WI38 (cell line): ENCODE data around the gene GM2A.

Source experiments
- H3K4me3 ChIP-seq: 2 replicates; pipeline ENCODE4 v1.5.1; 2011; ENCODE audit warnings: low read depth, mild to moderate bottlenecking, control low read depth, low read length
- CTCF ChIP-seq: IDR thresholded peaks from 2 replicates; pipeline ENCODE4 v1.5.1; 2012; ENCODE audit warnings: low read depth, mild to moderate bottlenecking, control low read depth, low read length

The GM2A gene

GRCh38 chr5:151243564-151243963 is 9.4 kb upstream of the GM2A start:
- TF ChIP-seq CTCF: no peak
- H3K4me3 ChIP-seq: no peak overlapping the region

- no peak for TF ChIP-seq CTCF
Observed at GRCh38 chr5:151244206-151244605, 8.8 kb upstream of the GM2A start.

GRCh38 chr5:151245680-151246219 is 7.2 kb upstream of the GM2A start:
- TF ChIP-seq CTCF: no peak
- no peak overlapping the region for H3K4me3 ChIP-seq

More at GRCh38 chr5:151244206-151244605, 8.8 kb upstream of the GM2A start:
- H3K4me3 ChIP-seq: no peak overlapping the region

- no peak overlapping the region for H3K4me3 ChIP-seq
- no peak for TF ChIP-seq CTCF
Observed at GRCh38 chr5:151248651-151249050, 4.3 kb upstream of the GM2A start.

GRCh38 chr5:151249281-151249680 is 3.7 kb upstream of the GM2A start:
- TF ChIP-seq CTCF: no peak

GRCh38 chr5:151250346-151251000 is 2.5 kb upstream of the GM2A start:
- no peak overlapping the region for H3K4me3 ChIP-seq
- TF ChIP-seq CTCF: no peak

More at GRCh38 chr5:151249281-151249680, 3.7 kb upstream of the GM2A start:
- H3K4me3 ChIP-seq: no peak overlapping the region

- no peak for TF ChIP-seq CTCF
- H3K4me3 ChIP-seq: no peak overlapping the region
Observed at GRCh38 chr5:151251001-151251551, 1.9 kb upstream of the GM2A start.
